Transverse colon (tissue), 4 donors: ENCODE data around the gene SNX33. TPM values are rescaled to one million over a fixed set of nuclear protein-coding genes. Genes with fewer than 3 reads are reported as not detected.
A peak's percentile ranks its signal among the peaks of the same experiment; 100 is the strongest.

Experiments used
- DNase-seq: peaks from one replicate; pipeline ENCODE4 v3.0.0-alpha.2; 2019
- H3K27ac ChIP-seq, 4 donors: fragments of 200-600 bp; sonication (generic); 2 replicates each; pipeline ENCODE4 v1.5.1; 2016 to 2018; ENCODE audit warnings: inconsistent platforms in 4 of 4
- H3K27me3 ChIP-seq: fragments of 200-600 bp; sonication (generic); 2 replicates; pipeline ENCODE4 v1.5.1; 2017; ENCODE audit warnings: inconsistent platforms
- H3K36me3 ChIP-seq, 4 donors: fragments of 200-600 bp; sonication (generic); 2 replicates each; pipeline ENCODE4 v1.5.1; 2017 to 2019; ENCODE audit warnings: inconsistent platforms in 4 of 4
- H3K4me1 ChIP-seq, 4 donors: fragments of 200-600 bp; sonication (generic); 2 replicates each; pipeline ENCODE4 v1.5.1; 2017 to 2020; ENCODE audit warnings: inconsistent platforms in 4 of 4
- H3K4me3 ChIP-seq, 4 donors: fragments of 200-600 bp; sonication (generic); 1 replicate in 1 of 4; 2 replicates in 3 of 4; pipeline versions ENCODE4 v1.5.1 to v1.6.1; 2017 to 2019; ENCODE audit warnings: inconsistent platforms in 4 of 4
- H3K9me3 ChIP-seq, 2 donors: fragments of 200-600 bp; sonication (generic); 2 replicates each; pipeline ENCODE4 v1.5.1; 2017 to 2019; ENCODE audit warnings: inconsistent platforms in 2 of 2
- CTCF ChIP-seq, 5 experiments: fragments of 200-600 bp in 3 of 5; fragments of 450-650 bp in 2 of 5; sonication (generic) in 3 of 5; IDR thresholded peaks; 1 replicate in 2 of 5; 2 replicates in 3 of 5; pipeline ENCODE4 v1.5.1; 2016 to 2017; ENCODE audit warnings: antibody characterized with exemption in 5 of 5, inconsistent platforms in 3 of 5, mild to moderate bottlenecking in 2 of 5, moderate library complexity in 1 of 5
- EP300 ChIP-seq: sonication (generic); formaldehyde crosslinking; IDR thresholded peaks from one replicate; pipeline ENCODE4 v1.6.1; 2017; ENCODE audit warnings: antibody characterized with exemption, low read depth
- POLR2A ChIP-seq: fragments of 450-650 bp; IDR thresholded peaks from one replicate; pipeline ENCODE4 v1.6.1; 2016; ENCODE audit warnings: antibody characterized with exemption, mild to moderate bottlenecking, moderate library complexity
- POLR2AphosphoS5 ChIP-seq, 3 donors: sonication (generic); formaldehyde crosslinking; IDR thresholded peaks; one replicate each; pipeline ENCODE4 v1.6.1; 2016; ENCODE audit warnings: antibody characterized with exemption in 3 of 3
- WGBS, 2 donors: methylation state at CpG; one replicate each; pipeline ENCODE4 v1.1.5; 2018; ENCODE audit warnings: low coverage in 1 of 2; 5-methylcytosine and 5-hydroxymethylcytosine counted together
- in situ Hi-C, 4 donors: fragments of 200-750 bp; cut with MboI; loops; one replicate each; pipeline versions ENCODE4 v1.15.0 to v1.15.1; 2017; ENCODE audit warnings: low sequenced_read_pairs in 3 of 4, low pct_ligation_motif_present in 1 of 4, low pct_unique_long_range_greater_than_20kb in 1 of 4
- intact Hi-C: fragments of 100-400 bp; cut with DNase I; formaldehyde crosslinking; loops from one replicate; pipeline ENCODE4 v1.15.1; 2023; ENCODE audit warnings: low total_unique reads
- total RNA-seq, 4 donors: library from RNA; depleted of rRNA; stranded (reverse); fragments of >200 nt; gene quantifications; one replicate each; pipeline ENCODE4 v1.1.0, GENCODE V29; 2016

SNX33 gene
- total RNA-seq, 4 donors from 2014 or later = 26.5 to 52.0 (median 36.5) TPM

GRCh38 chr15:75636026-75636425, 11.7 kb upstream of the SNX33 start:
- in situ Hi-C loops = loop anchor here (5.0 to 25.0 kb wide), 2 partner anchors 36 to 274 kb away; partner anchors contain the start of gene MAN2C1 (in 3 of the 4)
- no peak overlapping the region for H3K4me3 ChIP-seq
- no peak overlapping the region for H3K27ac ChIP-seq
- DNase-seq = no peak
- peaks cover 18 to 37% (median 30%) of the 10 kb centered on the region in 4 donors for H3K4me1 ChIP-seq
- H3K27me3 ChIP-seq = no peaks in the 10 kb centered on the region
- H3K36me3 ChIP-seq = no peaks in the 10 kb centered on the region
- H3K9me3 ChIP-seq = no peaks in the 10 kb centered on the region
- 60 to 77% methylated on average over 4 to 6 of the region's 6 CpGs for WGBS, 2 donors
- TF ChIP-seq POLR2AphosphoS5 (IDR thresholded peaks at IDR 0.05) (no peak), EP300 (no peak), CTCF (IDR thresholded peaks at IDR 0.05) (no peak), POLR2A (no peak)
- intact Hi-C loops = loop anchor here (5.0 kb wide), 1 partner anchor 46 kb away; no protein-coding TSS in a partner anchor

DNA sequence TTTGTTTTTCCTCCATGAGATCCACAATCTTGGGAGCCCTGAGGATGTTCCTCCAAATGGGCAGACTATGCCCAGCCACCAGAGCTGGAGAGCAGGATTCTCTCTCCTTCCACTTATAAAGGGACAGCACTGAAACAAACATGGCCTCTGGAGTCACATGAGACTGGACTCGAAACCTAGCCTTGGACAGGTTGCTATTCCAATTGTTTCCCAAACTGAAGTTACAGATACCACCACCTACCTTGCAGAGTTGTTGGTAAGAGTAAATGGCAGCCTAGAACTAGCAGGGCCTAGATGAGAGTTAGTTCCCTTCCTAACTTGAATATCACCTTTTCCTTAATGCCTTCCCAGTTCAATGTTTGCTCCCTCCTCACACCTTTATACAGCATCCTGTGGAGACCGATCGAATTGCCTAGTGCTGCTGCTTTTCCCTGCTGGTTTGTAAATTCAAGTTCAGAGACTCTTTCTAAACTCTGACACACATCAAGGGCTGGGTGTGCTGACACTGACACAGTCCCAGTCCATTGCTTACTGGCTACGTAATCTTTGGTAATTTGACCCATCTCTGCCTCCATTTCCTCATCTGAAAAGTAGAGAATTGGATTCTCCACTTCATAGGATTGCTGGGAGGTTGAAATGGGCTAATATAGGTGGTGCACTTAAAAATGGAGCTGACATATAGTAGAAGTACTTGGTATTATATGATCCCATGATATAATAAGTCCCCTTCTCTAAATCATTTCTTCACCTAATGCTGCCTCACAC, 10.3 kb upstream of the SNX33 start:
- TF ChIP-seq POLR2A (no peak), POLR2AphosphoS5 (IDR thresholded peaks at IDR 0.05) (no peak), CTCF (IDR thresholded peaks at IDR 0.05) (no peak), EP300 (no peak)
- peaks cover 18 to 40% (median 33%) of the 10 kb centered on the region in 4 donors for H3K4me1 ChIP-seq
- H3K36me3 ChIP-seq = no peaks in the 10 kb centered on the region
- peak overlapping the region; percentile 94 to 99 (median 96) for H3K27ac ChIP-seq
- WGBS, 2 donors = 62 to 90% methylated on average over 2 to 4 of the region's 4 CpGs
- no peaks in the 10 kb centered on the region for H3K9me3 ChIP-seq
- H3K4me3 ChIP-seq = peak overlapping the region in 1 of 4 donors; percentile 74
- no peaks in the 10 kb centered on the region for H3K27me3 ChIP-seq
- intact Hi-C loops = loop anchor here (5.0 kb wide), 1 partner anchor 45 kb away; no protein-coding TSS in a partner anchor
- in situ Hi-C loops = loop anchor here (5.0 to 25.0 kb wide), 2 partner anchors 35 to 275 kb away; partner anchors contain the start of gene MAN2C1 (in 3 of the 4)
- no peak for DNase-seq

DNA sequence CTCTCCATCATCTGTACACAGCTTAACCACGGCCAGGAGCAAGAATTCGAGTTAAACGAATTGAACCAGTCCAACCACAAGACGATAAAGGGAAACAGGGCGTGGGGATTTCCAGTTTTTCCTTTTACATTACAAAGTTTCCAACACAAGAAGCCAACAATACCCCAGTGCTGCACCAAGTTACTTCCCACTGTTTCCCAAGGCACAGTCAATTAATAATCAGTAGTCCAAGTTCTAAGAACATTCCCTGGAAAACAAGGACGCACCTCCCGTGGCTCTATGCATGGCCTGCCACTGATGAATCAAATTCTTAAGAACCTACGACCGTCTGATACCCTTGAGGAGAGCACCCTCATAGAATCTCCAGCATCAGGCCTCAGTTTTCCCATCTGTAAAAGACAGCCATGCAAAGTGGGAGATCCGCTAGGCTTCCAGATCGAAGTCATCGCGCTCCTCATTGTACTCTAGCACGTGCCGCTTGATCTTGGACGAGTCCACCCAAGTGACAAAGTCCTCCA, 8.5 kb upstream of the SNX33 start:
- Histone ChIP-seq H3K36me3 (no peaks in the 10 kb centered on the region), H3K27ac (peak overlapping the region; percentile 94 to 99 (median 96)), H3K4me1 (peaks cover 18 to 40% (median 33%) of the 10 kb centered on the region in 4 donors), H3K4me3 (peak overlapping the region; percentile 56 to 90 (median 78)), H3K27me3 (no peaks in the 10 kb centered on the region), H3K9me3 (no peaks in the 10 kb centered on the region)
- WGBS, 2 donors = 0 to 7% methylated on average over 5 to 16 of the region's 16 CpGs
- in situ Hi-C loops (loop anchor here (5.0 to 25.0 kb wide), 2 partner anchors 33 to 277 kb away; partner anchors contain the start of gene MAN2C1 (in 3 of the 4)), intact Hi-C loops (loop anchor here (5.0 kb wide), 1 partner anchor 43 kb away; no protein-coding TSS in a partner anchor)
- no peak for DNase-seq
- TF ChIP-seq POLR2A (no peak), EP300 (no peak), POLR2AphosphoS5 (IDR thresholded peaks at IDR 0.05) (no peak), CTCF (IDR thresholded peaks at IDR 0.05) (no peak)
